ENCODE data around the gene SERPINB6. TPM values are rescaled to one million over a fixed set of nuclear protein-coding genes. Genes with fewer than 3 reads are reported as not detected.
"Not testable (repeated sequence)": the region's sequence is repeated elsewhere in the genome, so short reads cannot be mapped to it uniquely, and the experiment has no call there.

Gene SERPINB6
- total RNA-seq, 5 donors from 2014 or later (not counting 1 experiment from before 2014, with no cell fraction given), result 30.0 to 49.0 (median 38.0) TPM

- 86% methylated on average over 7 of the region's 11 CpGs for WGBS (ENCODE audit: insufficient coverage)
- H3K4me3 Mint-ChIP-seq; H3K4me3 ChIP-seq (ENCODE audit: control insufficient read depth in 1 of 2, extremely low read depth in 1 of 2, low read length in 1 of 2); H3K9me3 ChIP-seq; H3K27ac Mint-ChIP-seq; H3K27me3 ChIP-seq (replicated peaks in 1 of 2; ENCODE audit: control insufficient read depth in 2 of 2, extremely low read depth in 1 of 2, insufficient read depth in 2 of 2, low read length in 1 of 2); H3K27me3 Mint-ChIP-seq; H3K36me3 ChIP-seq (ENCODE audit: control insufficient read depth in 2 of 2, extremely low read depth in 1 of 2, insufficient read depth in 1 of 2, low read length in 1 of 2); H3K36me3 Mint-ChIP-seq; DNase-seq; H3K27ac ChIP-seq (ENCODE audit: low read length); ATAC-seq (replicated peaks in 1 of 4): not testable (repeated sequence)
- Mint-ChIP-seq H3K4me1 (peaks cover 24 to 31% (median 29%) of the 10 kb centered on the region in 3 donors), H3K9me3 (peaks cover 0 to 14% (median 3%) of the 10 kb centered on the region in 3 donors)
- ChIA-PET POLR2A (interaction anchor here (0.5 to 0.8 kb wide), 3 partner anchors 19 to 174 kb away, joined by 3 to 4 read pairs (median 3); no protein-coding TSS in a partner anchor), CTCF (interaction anchor here (0.7 to 8.8 kb wide), 9 partner anchors 9 to 162 kb away, joined by 3 to 72 read pairs (median 4); no protein-coding TSS in a partner anchor)
- peaks cover 21 to 23% of the 10 kb centered on the region in 2 experiments for H3K4me1 ChIP-seq (ENCODE audit: control insufficient read depth in 1 of 2, extremely low read depth in 1 of 2, insufficient read depth in 2 of 2, low read length in 2 of 2)
Measured at GRCh38 chr6:2932911-2933310, 38.5 kb downstream of the SERPINB6 start.

DNA sequence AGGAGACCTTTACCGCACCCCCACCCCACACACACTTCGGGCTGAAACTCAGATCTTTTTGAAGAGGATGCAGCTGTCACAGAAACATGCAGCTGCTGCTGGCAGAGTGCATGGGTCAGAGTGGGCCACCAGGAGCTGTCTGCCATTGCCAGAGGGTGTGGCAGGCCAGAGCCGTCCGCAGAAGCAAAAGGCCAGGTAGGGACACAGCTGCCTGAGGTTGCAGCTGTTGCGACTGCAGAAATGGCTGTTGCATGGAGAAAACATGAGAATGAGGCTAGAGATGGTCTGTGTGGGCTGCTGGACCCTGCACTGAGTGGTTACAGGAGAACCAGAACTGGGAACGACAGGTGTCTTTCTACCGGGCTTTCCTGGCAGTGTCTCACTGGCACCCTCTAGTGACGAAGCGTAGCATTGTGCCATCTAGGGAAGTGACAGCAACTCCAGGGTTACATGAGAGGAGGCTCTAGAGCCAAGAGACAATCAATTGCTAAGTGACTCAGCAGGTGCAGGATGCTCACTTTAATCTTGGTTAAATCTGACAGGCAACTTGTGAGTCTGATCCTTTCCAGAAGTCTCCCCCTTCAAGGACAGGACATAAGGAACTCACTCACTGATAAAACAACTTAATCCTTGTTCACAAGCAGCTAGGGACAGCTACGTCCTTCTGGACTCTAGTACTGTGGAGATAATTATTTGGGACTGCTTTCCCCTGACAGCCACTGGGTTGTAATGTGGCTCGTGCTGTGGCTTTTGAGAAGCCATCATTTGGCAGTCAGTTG lies 39.2 kb downstream of the SERPINB6 start:
- peak overlapping the region; percentile 48 to 84 for H3K27ac Mint-ChIP-seq
- Histone ChIP-seq H3K36me3 (ENCODE audit: control insufficient read depth in 2 of 2, extremely low read depth in 1 of 2, insufficient read depth in 1 of 2, low read length in 1 of 2) (no peaks in the 10 kb centered on the region), H3K9me3 (no peaks in the 10 kb centered on the region), H3K4me1 (ENCODE audit: control insufficient read depth in 1 of 2, extremely low read depth in 1 of 2, insufficient read depth in 2 of 2, low read length in 2 of 2) (peaks cover 14 to 18% of the 10 kb centered on the region in 2 experiments), H3K4me3 (ENCODE audit: control insufficient read depth in 1 of 2, extremely low read depth in 1 of 2, low read length in 1 of 2) (no peak overlapping the region), H3K27me3 (replicated peaks in 1 of 2; ENCODE audit: control insufficient read depth in 2 of 2, extremely low read depth in 1 of 2, insufficient read depth in 2 of 2, low read length in 1 of 2) (no peaks in the 10 kb centered on the region), H3K27ac (ENCODE audit: low read length) (no peak overlapping the region)
- H3K36me3 Mint-ChIP-seq, result no peaks in the 10 kb centered on the region
- peaks cover 0 to 14% (median 3%) of the 10 kb centered on the region in 3 donors for H3K9me3 Mint-ChIP-seq
- peak overlapping the region in 1 of 3 donors; percentile 58 for H3K4me3 Mint-ChIP-seq
- H3K27me3 Mint-ChIP-seq, result no peaks in the 10 kb centered on the region
- ChIA-PET POLR2A (interaction anchor here (0.8 to 0.9 kb wide), 2 partner anchors 18 to 63 kb away, joined by 4 read pairs; no protein-coding TSS in a partner anchor), CTCF (interaction anchor here (0.8 to 8.8 kb wide), 15 partner anchors 8 to 141 kb away, joined by 3 to 72 read pairs (median 4); partner anchors contain the start of gene SERPINB1 (in 2 of the 2))
- ATAC-seq (replicated peaks in 1 of 4) (peak; percentile 82 to 99 (median 94)), DNase-seq (peak; percentile 63 to 92 (median 77))
- WGBS (ENCODE audit: insufficient coverage), result 21% methylated on average over 7 of the region's 11 CpGs
- H3K4me1 Mint-ChIP-seq, result peaks cover 18 to 24% (median 23%) of the 10 kb centered on the region in 3 donors

DNA sequence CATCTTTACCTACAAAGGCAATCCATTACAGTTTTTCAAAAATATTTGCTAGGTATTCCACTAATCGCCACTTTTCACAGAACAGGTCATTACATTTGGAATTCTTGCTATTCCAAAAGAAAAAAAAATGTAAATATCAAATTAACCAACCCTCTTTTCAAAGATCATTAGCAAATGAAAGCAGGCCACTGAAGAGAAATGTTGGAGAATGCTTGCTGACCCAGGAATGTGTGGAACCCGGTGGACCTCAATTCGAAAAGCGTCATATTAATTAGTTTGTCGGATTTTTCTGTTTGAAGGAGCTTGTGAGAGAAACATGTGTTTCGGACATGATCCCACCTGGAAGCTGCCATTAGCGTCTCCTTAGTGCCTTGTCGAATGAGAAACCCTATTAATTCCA lies 40.3 kb downstream of the SERPINB6 start:
- Histone ChIP-seq H3K27ac (ENCODE audit: low read length) (no peak overlapping the region), H3K36me3 (ENCODE audit: control insufficient read depth in 2 of 2, extremely low read depth in 1 of 2, insufficient read depth in 1 of 2, low read length in 1 of 2) (no peaks in the 10 kb centered on the region), H3K4me1 (ENCODE audit: control insufficient read depth in 1 of 2, extremely low read depth in 1 of 2, insufficient read depth in 2 of 2, low read length in 2 of 2) (peaks cover 5 to 12% of the 10 kb centered on the region in 2 experiments), H3K27me3 (replicated peaks in 1 of 2; ENCODE audit: control insufficient read depth in 2 of 2, extremely low read depth in 1 of 2, insufficient read depth in 2 of 2, low read length in 1 of 2) (no peaks in the 10 kb centered on the region), H3K9me3 (no peaks in the 10 kb centered on the region), H3K4me3 (ENCODE audit: control insufficient read depth in 1 of 2, extremely low read depth in 1 of 2, low read length in 1 of 2) (no peak overlapping the region)
- Mint-ChIP-seq H3K4me1 (peaks cover 8 to 13% (median 12%) of the 10 kb centered on the region in 3 donors), H3K9me3 (peaks cover 0 to 5% (median 0%) of the 10 kb centered on the region in 3 donors), H3K4me3 (no peak overlapping the region), H3K27me3 (no peaks in the 10 kb centered on the region), H3K36me3 (no peaks in the 10 kb centered on the region), H3K27ac (no peak overlapping the region)
- CTCF ChIA-PET, result interaction anchor here (0.6 to 8.8 kb wide), 11 partner anchors 9 to 140 kb away, joined by 3 to 72 read pairs (median 4); partner anchors contain the start of gene SERPINB1 (in 2 of the 2)
- DNase-seq (no peak), ATAC-seq (replicated peaks in 1 of 4) (no peak)
- 100% methylated on average over 3 of the region's 8 CpGs for WGBS (ENCODE audit: insufficient coverage)
- POLR2A ChIA-PET, result interaction anchor here in 1 of 2 donors (0.9 kb wide), 1 partner anchor 62 kb away, joined by 4 read pairs; no protein-coding TSS in a partner anchor

DNA sequence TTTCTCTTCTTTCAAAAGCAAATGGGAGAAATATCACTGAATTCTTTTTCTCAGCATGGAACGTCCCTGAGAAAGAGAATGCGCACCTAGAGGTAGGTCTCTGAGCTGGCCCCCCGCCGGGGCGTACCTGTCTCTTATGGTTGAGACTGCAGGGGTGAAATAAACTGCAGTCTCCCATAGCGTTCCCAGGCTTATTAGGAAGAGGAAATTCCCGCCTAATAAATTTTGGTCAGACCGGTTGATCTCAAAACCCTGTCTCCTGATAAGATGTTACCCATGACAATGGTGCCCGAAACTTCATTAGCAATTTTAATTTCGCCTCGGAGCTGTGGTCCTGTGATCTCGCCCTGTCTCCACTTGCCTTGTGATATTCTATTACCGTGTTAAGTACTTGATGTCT lies 43.4 kb downstream of the SERPINB6 start:
- H3K36me3 Mint-ChIP-seq, result not testable (repeated sequence)

DNA sequence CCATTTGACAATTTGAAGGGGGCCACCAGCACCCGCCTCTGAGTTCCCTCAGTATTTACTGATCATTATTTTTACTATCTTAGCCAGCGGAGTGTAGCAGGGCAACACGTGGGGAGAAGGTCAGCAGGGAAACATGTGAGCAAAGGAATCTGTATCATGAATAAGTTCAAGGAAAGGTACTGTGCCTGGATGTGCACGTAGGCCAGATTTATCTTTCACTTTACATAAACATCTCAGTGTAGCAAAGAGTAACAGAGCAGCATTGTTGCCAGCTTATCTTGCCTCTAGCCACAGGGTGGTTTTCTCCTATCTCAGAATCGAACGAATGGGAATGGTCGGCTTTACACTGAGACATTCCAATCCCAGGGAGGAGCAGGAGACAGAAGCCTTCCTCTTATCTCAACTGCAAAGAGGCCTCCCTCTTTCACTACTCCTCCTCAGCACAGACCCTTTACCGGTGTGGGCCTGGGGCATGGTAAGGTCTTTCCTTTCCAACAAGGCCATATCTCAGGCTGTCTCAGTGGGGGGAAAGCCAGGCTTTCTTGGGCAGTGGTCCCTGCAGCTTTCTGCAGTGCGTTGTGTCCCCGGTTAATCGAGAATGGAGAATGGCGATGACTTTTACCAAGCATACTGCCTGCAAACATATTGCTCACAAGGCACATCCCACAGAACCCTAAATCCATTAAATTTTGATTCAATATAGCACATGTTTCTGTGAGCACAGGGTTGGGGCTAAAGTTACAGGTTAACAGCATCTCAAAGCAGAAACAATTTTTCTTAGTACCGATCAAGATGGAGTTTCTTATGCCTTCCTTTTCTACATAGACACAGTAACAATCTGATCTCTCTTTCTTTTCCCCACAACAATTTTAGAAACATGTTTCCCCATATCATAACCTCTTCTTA lies 45.3 kb downstream of the SERPINB6 start:
- ChIA-PET POLR2A (interaction anchor here (0.5 to 0.6 kb wide), 2 partner anchors 46 to 64 kb away, joined by 3 to 4 read pairs; no protein-coding TSS in a partner anchor), CTCF (interaction anchor here (0.6 to 1.6 kb wide), 7 partner anchors 10 to 82 kb away, joined by 3 to 8 read pairs (median 3); no protein-coding TSS in a partner anchor)
- not testable (repeated sequence) for H3K4me3 Mint-ChIP-seq; H3K27ac Mint-ChIP-seq; H3K27me3 ChIP-seq (replicated peaks in 1 of 2; ENCODE audit: control insufficient read depth in 2 of 2, extremely low read depth in 1 of 2, insufficient read depth in 2 of 2, low read length in 1 of 2); H3K4me1 Mint-ChIP-seq; H3K27me3 Mint-ChIP-seq; H3K4me1 ChIP-seq (ENCODE audit: control insufficient read depth in 1 of 2, extremely low read depth in 1 of 2, insufficient read depth in 2 of 2, low read length in 2 of 2); H3K36me3 Mint-ChIP-seq; H3K27ac ChIP-seq (ENCODE audit: low read length); H3K9me3 Mint-ChIP-seq; H3K9me3 ChIP-seq; H3K36me3 ChIP-seq (ENCODE audit: control insufficient read depth in 2 of 2, extremely low read depth in 1 of 2, insufficient read depth in 1 of 2, low read length in 1 of 2); ATAC-seq (replicated peaks in 1 of 4); DNase-seq; H3K4me3 ChIP-seq (ENCODE audit: control insufficient read depth in 1 of 2, extremely low read depth in 1 of 2, low read length in 1 of 2)
- WGBS (ENCODE audit: insufficient coverage), result no CpG with 5 or more reads among the region's 13 CpGs

More for the DNA sequence above, 43.4 kb downstream of the SERPINB6 start:
- H3K27me3 Mint-ChIP-seq; POLR2A ChIA-PET; H3K9me3 Mint-ChIP-seq; ATAC-seq (replicated peaks in 1 of 4); H3K4me3 Mint-ChIP-seq; H3K36me3 ChIP-seq (ENCODE audit: control insufficient read depth in 2 of 2, extremely low read depth in 1 of 2, insufficient read depth in 1 of 2, low read length in 1 of 2); H3K27ac Mint-ChIP-seq; DNase-seq; H3K27ac ChIP-seq (ENCODE audit: low read length); H3K9me3 ChIP-seq; H3K4me3 ChIP-seq (ENCODE audit: control insufficient read depth in 1 of 2, extremely low read depth in 1 of 2, low read length in 1 of 2); H3K27me3 ChIP-seq (replicated peaks in 1 of 2; ENCODE audit: control insufficient read depth in 2 of 2, extremely low read depth in 1 of 2, insufficient read depth in 2 of 2, low read length in 1 of 2): not testable (repeated sequence)
- WGBS (ENCODE audit: insufficient coverage), result 96% methylated on average over 5 of the region's 13 CpGs
- CTCF ChIA-PET, result interaction anchor here in 1 of 2 donors (0.7 to 1.6 kb wide), 2 partner anchors 8 to 9 kb away, joined by 3 to 8 read pairs; no protein-coding TSS in a partner anchor
- peaks cover 9 to 13% (median 12%) of the 10 kb centered on the region in 3 donors for H3K4me1 Mint-ChIP-seq
- H3K4me1 ChIP-seq (ENCODE audit: control insufficient read depth in 1 of 2, extremely low read depth in 1 of 2, insufficient read depth in 2 of 2, low read length in 2 of 2), result peaks cover 5 to 10% of the 10 kb centered on the region in 2 experiments

Data from T-cell (primary cell).